Measurements from ENCODE around the gene LPAR5.

- TF ChIP-seq YY1 (IDR thresholded peaks at IDR 0.05; ENCODE audit: low read depth) (no peak), TAF1 (IDR thresholded peaks at IDR 0.05; ENCODE audit: borderline replicate concordance, low read depth, low read length) (no peak), POLR2AphosphoS5 (IDR thresholded peaks at IDR 0.05; ENCODE audit: low read depth, low read length) (no peak), TCF12 (IDR thresholded peaks at IDR 0.05) (no peak), EZH2phosphoT487 (IDR thresholded peaks at IDR 0.05; ENCODE audit: borderline replicate concordance, low read depth) (no peak), GABPA (IDR thresholded peaks at IDR 0.05; ENCODE audit: low read depth) (no peak), JUND (IDR thresholded peaks at IDR 0.05) (no peak)
- TF ChIP-seq, protein P1, sequence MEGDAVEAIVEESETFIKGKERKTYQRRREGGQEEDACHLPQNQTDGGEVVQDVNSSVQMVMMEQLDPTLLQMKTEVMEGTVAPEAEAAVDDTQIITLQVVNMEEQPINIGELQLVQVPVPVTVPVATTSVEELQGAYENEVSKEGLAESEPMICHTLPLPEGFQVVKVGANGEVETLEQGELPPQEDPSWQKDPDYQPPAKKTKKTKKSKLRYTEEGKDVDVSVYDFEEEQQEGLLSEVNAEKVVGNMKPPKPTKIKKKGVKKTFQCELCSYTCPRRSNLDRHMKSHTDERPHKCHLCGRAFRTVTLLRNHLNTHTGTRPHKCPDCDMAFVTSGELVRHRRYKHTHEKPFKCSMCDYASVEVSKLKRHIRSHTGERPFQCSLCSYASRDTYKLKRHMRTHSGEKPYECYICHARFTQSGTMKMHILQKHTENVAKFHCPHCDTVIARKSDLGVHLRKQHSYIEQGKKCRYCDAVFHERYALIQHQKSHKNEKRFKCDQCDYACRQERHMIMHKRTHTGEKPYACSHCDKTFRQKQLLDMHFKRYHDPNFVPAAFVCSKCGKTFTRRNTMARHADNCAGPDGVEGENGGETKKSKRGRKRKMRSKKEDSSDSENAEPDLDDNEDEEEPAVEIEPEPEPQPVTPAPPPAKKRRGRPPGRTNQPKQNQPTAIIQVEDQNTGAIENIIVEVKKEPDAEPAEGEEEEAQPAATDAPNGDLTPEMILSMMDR (IDR thresholded peaks at IDR 0.05): no peak
- TF ChIP-seq, protein P2, sequence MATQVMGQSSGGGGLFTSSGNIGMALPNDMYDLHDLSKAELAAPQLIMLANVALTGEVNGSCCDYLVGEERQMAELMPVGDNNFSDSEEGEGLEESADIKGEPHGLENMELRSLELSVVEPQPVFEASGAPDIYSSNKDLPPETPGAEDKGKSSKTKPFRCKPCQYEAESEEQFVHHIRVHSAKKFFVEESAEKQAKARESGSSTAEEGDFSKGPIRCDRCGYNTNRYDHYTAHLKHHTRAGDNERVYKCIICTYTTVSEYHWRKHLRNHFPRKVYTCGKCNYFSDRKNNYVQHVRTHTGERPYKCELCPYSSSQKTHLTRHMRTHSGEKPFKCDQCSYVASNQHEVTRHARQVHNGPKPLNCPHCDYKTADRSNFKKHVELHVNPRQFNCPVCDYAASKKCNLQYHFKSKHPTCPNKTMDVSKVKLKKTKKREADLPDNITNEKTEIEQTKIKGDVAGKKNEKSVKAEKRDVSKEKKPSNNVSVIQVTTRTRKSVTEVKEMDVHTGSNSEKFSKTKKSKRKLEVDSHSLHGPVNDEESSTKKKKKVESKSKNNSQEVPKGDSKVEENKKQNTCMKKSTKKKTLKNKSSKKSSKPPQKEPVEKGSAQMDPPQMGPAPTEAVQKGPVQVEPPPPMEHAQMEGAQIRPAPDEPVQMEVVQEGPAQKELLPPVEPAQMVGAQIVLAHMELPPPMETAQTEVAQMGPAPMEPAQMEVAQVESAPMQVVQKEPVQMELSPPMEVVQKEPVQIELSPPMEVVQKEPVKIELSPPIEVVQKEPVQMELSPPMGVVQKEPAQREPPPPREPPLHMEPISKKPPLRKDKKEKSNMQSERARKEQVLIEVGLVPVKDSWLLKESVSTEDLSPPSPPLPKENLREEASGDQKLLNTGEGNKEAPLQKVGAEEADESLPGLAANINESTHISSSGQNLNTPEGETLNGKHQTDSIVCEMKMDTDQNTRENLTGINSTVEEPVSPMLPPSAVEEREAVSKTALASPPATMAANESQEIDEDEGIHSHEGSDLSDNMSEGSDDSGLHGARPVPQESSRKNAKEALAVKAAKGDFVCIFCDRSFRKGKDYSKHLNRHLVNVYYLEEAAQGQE (IDR thresholded peaks at IDR 0.05; ENCODE audit: low read depth, low read length): no peak
These were observed at the start of gene LPAR5 for GRCh38 chr12:6635856-6636531.
